CD4-positive, alpha-beta T cell treated with Interleukin-2 at 100 ng/mL for 4 hours (primary cell): ENCODE data around the gene FRMD4B.
"Not testable (repeated sequence)": the region's sequence is repeated elsewhere in the genome, so short reads cannot be mapped to it uniquely, and the experiment has no call there.

Source experiments
- DNase-seq: peaks from one replicate; pipeline ENCODE4 v3.0.0-alpha.2; 2020; ENCODE audit warnings: low spot score

FRMD4B gene

DNA sequence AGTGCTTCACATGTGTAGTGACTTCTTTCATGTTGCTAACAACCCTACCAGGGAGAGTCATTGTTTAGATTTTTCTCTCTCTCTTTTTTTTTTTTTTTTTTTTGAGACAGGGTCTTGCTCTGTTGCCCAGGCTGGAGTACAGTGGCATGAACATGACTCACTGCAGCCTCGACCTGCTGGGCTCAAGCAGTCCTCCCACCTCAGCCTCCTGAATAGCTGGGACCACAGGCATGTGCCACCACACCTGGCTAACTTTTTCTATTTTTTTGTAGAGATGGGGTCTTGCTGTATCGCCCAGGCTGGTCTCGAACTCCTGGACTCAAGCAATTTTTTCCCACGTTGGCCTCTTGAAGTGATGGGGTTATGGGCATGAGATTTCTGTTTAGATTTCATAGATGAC is 63.4 kb downstream of the FRMD4B start:
- not testable (repeated sequence) for DNase-seq

DNA sequence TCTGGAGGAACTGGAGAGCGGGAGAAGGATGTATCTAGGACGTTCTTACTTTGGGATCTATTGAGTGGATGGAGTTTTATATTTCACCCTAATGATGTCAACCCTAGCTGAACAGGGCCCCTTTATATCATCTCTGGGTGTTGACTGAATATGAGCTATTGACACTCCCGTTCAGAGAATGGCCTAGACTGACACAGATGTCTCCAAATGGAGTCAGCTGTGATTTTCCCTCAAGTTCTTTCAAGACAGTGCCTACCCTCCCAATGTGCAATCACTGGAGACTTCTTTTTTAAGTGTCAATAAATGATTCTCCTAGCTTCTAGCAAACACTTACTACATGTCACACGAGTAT is 63.8 kb downstream of the FRMD4B start:
- no peak for DNase-seq

- DNase-seq, result no peak
Observed at GRCh38 chr3:69321301-69322157, 64.4 kb downstream of the FRMD4B start.

DNA sequence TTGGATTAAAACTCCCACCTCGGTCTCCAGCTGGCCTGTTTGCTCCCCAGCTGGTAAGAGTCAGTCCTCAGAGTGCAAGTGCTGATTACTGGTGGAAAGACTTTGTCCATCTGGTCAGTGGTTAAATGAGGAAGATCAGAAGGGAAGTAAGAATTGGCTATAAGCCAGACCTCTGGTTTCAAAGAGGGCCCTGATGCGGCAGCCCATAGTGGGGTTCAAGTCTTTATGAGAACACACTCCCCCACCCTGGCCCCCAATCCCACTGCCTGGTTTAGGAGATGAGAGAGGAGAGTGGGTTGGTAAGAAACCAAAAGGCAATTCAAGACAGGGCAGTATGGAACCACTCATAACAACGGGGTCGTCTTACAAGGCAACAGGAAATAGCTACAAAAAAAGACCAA is 65.0 kb downstream of the FRMD4B start:
- DNase-seq, result no peak

GRCh38 chr3:69319652-69320051 is 66.2 kb downstream of the FRMD4B start:
- no peak for DNase-seq

DNA sequence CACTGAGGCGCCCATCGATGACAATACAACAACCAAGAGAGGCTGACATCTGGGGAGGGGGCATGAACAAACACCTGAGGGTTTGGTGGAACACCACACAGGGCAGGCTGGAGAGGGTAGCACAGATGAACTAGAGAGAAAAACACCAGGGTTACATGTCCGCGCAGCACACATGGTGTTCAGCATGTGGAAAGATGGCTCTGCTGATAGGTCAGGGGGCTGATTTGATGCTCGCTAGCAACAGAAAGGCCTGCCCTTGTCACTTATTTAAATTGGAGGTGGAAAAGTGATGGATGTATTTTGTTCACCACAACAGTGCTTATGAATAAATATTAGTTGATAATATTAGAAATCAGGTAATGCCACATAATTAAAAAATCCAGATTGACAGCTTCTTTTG is 67.5 kb downstream of the FRMD4B start:
- DNase-seq, result no peak

DNA sequence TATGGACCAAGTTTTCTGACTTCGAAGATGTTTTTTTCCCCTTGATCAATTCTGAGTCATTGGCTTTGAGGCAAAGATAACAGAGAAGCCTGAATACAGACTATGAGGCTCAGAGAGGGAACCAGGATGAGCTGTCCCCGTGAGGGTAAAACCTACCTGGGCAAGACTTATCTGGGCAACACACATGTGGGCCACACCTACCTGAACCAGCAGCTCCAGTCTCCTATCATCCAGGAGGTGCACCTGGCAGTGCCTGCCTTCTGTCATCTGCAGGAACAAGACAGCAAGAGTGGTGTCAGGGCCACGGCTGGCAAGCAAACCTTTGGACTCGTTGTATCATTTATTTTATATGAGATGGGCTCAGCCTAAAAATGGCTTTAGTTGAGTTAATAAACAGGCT is 72.6 kb downstream of the FRMD4B start:
- no peak for DNase-seq

GRCh38 chr3:69309814-69310213 is 76.1 kb downstream of the FRMD4B start:
- no peak for DNase-seq

GRCh38 chr3:69306239-69307185 is 79.4 kb downstream of the FRMD4B start:
- peak; percentile 84 for DNase-seq

- DNase-seq, result no peak
Observed at GRCh38 chr3:69305011-69305410, 80.9 kb downstream of the FRMD4B start.

- no peak for DNase-seq
Observed at GRCh38 chr3:69304396-69304795, 81.5 kb downstream of the FRMD4B start.

DNA sequence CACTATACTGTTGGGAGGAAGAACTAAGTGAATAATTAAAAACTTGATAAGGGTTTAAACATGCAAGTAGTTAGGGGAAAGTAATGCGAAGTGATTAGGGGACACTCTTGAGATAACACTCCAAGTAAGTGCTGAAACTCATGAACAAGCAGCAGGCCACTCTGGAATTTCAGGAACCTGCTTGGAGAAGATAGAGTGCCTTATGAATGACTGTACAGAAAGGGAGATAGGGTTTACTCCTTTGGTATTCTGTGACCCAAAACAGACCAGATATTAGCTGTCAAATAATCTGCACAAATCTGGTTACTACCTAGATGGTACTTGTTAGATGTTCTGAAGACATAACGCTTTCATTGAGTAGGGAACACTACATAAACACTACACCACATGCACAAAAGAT is 85.6 kb downstream of the FRMD4B start:
- no peak for DNase-seq

DNA sequence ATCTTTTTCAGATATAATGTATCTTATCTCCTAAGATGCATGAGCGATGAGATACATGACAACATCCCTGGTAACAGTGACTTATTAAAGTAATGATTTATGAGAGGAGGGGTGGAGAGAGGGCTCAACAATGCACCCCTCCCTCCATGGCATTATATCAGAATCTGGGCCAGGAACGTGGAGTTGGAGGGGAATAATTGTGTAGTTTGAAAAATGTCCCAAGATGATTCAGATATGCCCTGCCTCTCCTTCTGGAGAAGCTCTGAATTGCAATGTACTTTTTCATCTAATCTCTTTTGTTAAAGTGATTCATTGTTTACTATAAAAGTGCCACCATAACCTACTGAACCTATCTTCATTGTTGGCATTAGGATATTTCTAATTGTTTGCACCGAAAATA is 86.5 kb downstream of the FRMD4B start:
- DNase-seq, result no peak

GRCh38 chr3:69297501-69297900 is 88.4 kb downstream of the FRMD4B start:
- no peak for DNase-seq

DNA sequence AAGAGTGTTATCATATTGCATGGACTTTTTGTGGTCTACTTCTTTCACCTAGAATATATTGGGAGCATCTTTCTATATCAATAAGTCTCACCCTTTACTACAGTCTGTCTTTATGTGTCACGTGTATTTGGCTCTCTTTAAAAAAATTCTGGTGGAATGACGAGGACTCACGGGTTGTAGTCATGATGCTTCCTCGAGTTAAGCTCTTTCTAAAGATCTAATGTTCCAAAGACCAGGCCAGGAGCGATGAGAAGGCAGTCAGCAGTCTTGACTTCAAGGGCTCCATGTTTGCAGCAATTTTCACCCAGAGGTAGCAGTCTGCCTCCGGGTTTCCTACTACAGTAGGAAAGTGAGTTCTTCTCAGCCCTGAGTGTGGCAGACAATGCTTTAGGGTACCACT is 88.9 kb downstream of the FRMD4B start:
- no peak for DNase-seq

- no peak for DNase-seq
Observed at GRCh38 chr3:69294014-69294766, 91.7 kb downstream of the FRMD4B start.

GRCh38 chr3:69292959-69293574 is 92.8 kb downstream of the FRMD4B start:
- DNase-seq, result no peak

- DNase-seq, result no peak
Observed at GRCh38 chr3:69292185-69292584, 93.7 kb downstream of the FRMD4B start.

DNA sequence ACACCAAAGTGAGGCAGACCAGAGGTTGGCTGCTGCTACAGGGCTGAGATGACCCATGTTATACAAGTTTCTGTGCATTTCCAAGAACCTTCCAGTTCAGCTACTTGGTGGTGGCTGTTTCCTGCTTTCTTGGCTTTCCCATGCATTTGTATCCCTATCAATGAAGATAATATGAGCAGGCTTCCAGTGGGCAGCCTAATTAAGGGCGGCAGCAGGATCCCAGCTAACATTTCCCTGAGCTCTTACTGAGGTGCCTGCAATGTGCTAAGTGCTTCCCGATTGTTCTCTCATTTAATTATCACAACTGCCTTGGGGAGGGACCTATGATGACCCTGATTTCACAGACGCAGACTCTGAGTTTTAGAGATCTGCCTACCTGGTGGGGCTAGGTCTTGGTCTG is 95.5 kb downstream of the FRMD4B start:
- no peak for DNase-seq

- DNase-seq, result no peak
Observed at GRCh38 chr3:69290006-69290405, 95.9 kb downstream of the FRMD4B start.

DNA sequence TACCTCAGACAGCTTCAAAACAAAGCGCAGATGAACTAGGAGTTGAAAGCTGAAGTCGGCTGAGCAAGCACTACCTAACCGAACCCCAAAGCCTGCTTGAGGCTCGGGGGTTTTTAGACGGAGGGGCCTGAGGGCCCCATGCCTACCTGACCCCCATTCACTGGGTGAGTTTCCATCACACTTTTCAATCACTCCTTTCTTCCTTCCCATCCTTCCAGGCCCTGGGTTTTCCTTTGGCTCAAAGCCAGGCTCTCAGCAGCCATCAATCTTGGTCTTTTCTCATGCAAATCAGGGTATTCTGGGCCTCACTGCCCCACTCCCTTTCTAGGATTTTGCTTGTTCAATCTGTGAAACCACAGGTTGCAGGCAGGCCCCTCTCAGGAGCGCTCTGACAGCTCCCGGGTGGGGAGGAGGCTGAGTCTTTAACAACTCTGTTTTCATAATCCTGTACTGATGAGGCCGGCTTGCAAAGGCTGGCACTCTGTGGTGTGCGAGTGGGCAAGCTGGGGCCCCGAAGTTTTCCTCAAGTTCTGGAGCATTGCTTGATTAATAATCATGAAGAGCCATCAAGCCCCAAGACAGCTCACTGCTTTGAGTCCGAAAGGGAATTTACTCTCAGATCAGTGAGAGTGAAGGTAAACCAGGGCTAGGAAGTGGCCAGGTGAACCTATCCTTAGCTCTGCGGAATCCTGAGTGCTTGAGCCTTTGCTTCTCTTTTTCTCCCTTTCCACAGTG is 97.6 kb downstream of the FRMD4B start:
- DNase-seq, result peak; percentile 7
